K562 (cell line): ENCODE data around the gene ANKRD6.

Source experiments
- BMI1 ChIP-seq: fragments of 150-350 bp; IDR thresholded peaks from 2 replicates; pipeline ENCODE4 v1.6.1; 2014; ENCODE audit warnings: low read length
- ETV6 ChIP-seq, 3 experiments: fragments of 150-350 bp in 1 of 3; sonication (generic) in 1 of 3; formaldehyde crosslinking in 1 of 3; IDR thresholded peaks; 2 replicates each; pipeline versions ENCODE4 v1.6.1 to v1.8.0; 2014 to 2022; ENCODE audit warnings: borderline replicate concordance in 2 of 3, low read depth in 2 of 3, antibody characterized with exemption in 1 of 3, low read length in 1 of 3, mild to moderate bottlenecking in 1 of 3, missing genetic modification reagents in 1 of 3
- HDAC3 ChIP-seq: fragments of 450-650 bp; IDR thresholded peaks from 2 replicates; pipeline ENCODE4 v1.6.1; 2018; ENCODE audit warnings: borderline replicate concordance, mild to moderate bottlenecking, moderate library complexity; ENCODE audit not compliant: partially characterized antibody
- KDM4B ChIP-seq, 2 experiments: fragments of 450-650 bp in 1 of 2; sonication (generic) in 1 of 2; IDR thresholded peaks; 2 replicates each; pipeline ENCODE4 v1.6.1; 2016 to 2017; ENCODE audit warnings: borderline replicate concordance in 2 of 2, antibody characterized with exemption in 1 of 2, low read depth in 1 of 2, mild to moderate bottlenecking in 1 of 2
- MECOM ChIP-seq: fragments of 250-450 bp; sonication (Bioruptor Pico); IDR thresholded peaks from 2 replicates; pipeline ENCODE4 v1.8.0; 2022; ENCODE audit warnings: inconsistent platforms
- POLR2A ChIP-seq: fragments of 450-650 bp; conservative IDR thresholded peaks from 2 replicates; pipeline ENCODE4 v1.6.1; 2016
- SIRT6 ChIP-seq: IDR thresholded peaks from one replicate; pipeline ENCODE4 v1.6.1; 2012; ENCODE audit warnings: low read depth, mild to moderate bottlenecking, control low read depth, inconsistent platforms, low read length, moderate library complexity
- TF ChIP-seq, protein P1 (sequence below), 3 experiments: IDR thresholded peaks in 2 of 3; conservative IDR thresholded peaks in 1 of 3; 2 replicates each; pipeline ENCODE4 v1.5.1; 2011 to 2012; ENCODE audit warnings: low read length in 3 of 3, mild to moderate bottlenecking in 3 of 3, control low read depth in 2 of 3, improper control_type of control experiment in 1 of 3, inconsistent platforms in 1 of 3, low read depth in 1 of 3, mixed read lengths in 1 of 3, moderate library complexity in 1 of 3; ENCODE audit not compliant: insufficient read depth in 2 of 3

DNA sequence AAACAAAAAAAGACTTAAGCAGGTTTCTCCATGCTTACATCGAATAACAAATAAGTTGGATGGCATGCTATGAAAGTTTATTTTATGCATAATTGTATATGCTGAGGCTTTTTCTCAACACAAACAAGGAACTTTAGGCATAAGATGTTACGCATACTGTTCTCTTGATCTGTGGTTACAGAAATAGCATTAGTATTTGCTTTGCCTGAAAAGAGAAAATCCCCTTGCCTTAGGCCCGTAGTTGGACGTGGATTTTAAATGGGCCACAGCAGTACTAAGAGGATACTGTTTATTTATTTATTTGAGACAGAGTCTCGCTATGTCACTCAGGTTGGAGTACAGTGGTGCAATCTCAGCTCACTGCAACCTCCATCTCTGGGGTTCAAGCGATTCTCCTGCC, 186.6 kb downstream of the ANKRD6 start:
- no peak for TF ChIP-seq ETV6 (IDR thresholded peaks at IDR 0.05; ENCODE audit: borderline replicate concordance in 1 of 2, low read depth in 2 of 2, low read length in 1 of 2)
- no peak for TF ChIP-seq ETV6 (CRISPR knock-in tag; IDR thresholded peaks at IDR 0.05; ENCODE audit: borderline replicate concordance)
- TF ChIP-seq POLR2A: no peak
- no peak for TF ChIP-seq MECOM (CRISPR knock-in tag)
- no peak for TF ChIP-seq HDAC3
- TF ChIP-seq BMI1: no peak
- TF ChIP-seq KDM4B (IDR thresholded peaks at IDR 0.05; ENCODE audit: borderline replicate concordance in 2 of 2, low read depth in 1 of 2): no peak
- TF ChIP-seq, protein P1, sequence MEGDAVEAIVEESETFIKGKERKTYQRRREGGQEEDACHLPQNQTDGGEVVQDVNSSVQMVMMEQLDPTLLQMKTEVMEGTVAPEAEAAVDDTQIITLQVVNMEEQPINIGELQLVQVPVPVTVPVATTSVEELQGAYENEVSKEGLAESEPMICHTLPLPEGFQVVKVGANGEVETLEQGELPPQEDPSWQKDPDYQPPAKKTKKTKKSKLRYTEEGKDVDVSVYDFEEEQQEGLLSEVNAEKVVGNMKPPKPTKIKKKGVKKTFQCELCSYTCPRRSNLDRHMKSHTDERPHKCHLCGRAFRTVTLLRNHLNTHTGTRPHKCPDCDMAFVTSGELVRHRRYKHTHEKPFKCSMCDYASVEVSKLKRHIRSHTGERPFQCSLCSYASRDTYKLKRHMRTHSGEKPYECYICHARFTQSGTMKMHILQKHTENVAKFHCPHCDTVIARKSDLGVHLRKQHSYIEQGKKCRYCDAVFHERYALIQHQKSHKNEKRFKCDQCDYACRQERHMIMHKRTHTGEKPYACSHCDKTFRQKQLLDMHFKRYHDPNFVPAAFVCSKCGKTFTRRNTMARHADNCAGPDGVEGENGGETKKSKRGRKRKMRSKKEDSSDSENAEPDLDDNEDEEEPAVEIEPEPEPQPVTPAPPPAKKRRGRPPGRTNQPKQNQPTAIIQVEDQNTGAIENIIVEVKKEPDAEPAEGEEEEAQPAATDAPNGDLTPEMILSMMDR (IDR thresholded peaks at IDR 0.05 in 2 of 3, conservative IDR thresholded peaks at IDR 0.05 in 1 of 3; ENCODE audit: insufficient read depth in 2 of 3, low read depth in 1 of 3, low read length in 3 of 3): no peak
- no peak for TF ChIP-seq SIRT6
